IMR-90 (cell line): ENCODE measurements around the gene CHIT1.

Experiments used
- BHLHE40 ChIP-seq: fragments of 150-350 bp; IDR thresholded peaks from 2 replicates; pipeline ENCODE4 v1.6.1; 2016; ENCODE audit warnings: mild to moderate bottlenecking, low read depth, low read length
- RAD21 ChIP-seq: IDR thresholded peaks from 2 replicates; pipeline ENCODE4 v1.6.1; 2012; ENCODE audit warnings: low read length, improper control_type of control experiment
- TF ChIP-seq, protein P1 (sequence below): conservative IDR thresholded peaks from 2 replicates; pipeline ENCODE4 v1.5.1; 2012; ENCODE audit warnings: mild to moderate bottlenecking, low read depth, low read length, improper control_type of control experiment

- TF ChIP-seq, protein P1, sequence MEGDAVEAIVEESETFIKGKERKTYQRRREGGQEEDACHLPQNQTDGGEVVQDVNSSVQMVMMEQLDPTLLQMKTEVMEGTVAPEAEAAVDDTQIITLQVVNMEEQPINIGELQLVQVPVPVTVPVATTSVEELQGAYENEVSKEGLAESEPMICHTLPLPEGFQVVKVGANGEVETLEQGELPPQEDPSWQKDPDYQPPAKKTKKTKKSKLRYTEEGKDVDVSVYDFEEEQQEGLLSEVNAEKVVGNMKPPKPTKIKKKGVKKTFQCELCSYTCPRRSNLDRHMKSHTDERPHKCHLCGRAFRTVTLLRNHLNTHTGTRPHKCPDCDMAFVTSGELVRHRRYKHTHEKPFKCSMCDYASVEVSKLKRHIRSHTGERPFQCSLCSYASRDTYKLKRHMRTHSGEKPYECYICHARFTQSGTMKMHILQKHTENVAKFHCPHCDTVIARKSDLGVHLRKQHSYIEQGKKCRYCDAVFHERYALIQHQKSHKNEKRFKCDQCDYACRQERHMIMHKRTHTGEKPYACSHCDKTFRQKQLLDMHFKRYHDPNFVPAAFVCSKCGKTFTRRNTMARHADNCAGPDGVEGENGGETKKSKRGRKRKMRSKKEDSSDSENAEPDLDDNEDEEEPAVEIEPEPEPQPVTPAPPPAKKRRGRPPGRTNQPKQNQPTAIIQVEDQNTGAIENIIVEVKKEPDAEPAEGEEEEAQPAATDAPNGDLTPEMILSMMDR, result no peak
- no peak for TF ChIP-seq RAD21
- TF ChIP-seq BHLHE40, result no peak
These were observed 12.3 kb downstream of the CHIT1 start for GRCh38 chr1:203217139-203217655.
